ENCODE data around the gene MDM2. TPM values are rescaled to one million over a fixed set of nuclear protein-coding genes. Genes with fewer than 3 reads are reported as not detected.

The MDM2 gene
- total and polyA plus RNA-seq, 8 donors, result 30.7 to 132 (median 56.8) TPM

GRCh38 chr12:68867606-68868005 is 59.6 kb downstream of the MDM2 start:
- WGBS, 2 donors, result 81 to 90% methylated on average over 5 of the region's 5 CpGs
- intact Hi-C loops (cut with DNase I), result loop anchor here in 1 of 3 donors (10.0 kb wide), 1 partner anchor 197 kb away; no protein-coding TSS in a partner anchor
- no peaks in the 10 kb centered on the region for H3K4me1 ChIP-seq
- ATAC-seq (no peak), DNase-seq (no peak), FAIRE-seq (no peak)
- H3K27me3 ChIP-seq, result no peaks in the 10 kb centered on the region
- no peak overlapping the region for H3K27ac ChIP-seq
- TF ChIP-seq CTCF (IDR thresholded peaks at IDR 0.05), result no peak
- H3K4me3 ChIP-seq, result no peak overlapping the region
- H3K36me3 ChIP-seq, result peaks cover 0 to 8% (median 0%) of the 10 kb centered on the region in 3 donors
- H3K9me3 ChIP-seq, result no peaks in the 10 kb centered on the region

GRCh38 chr12:68868043-68868790 is 60.2 kb downstream of the MDM2 start:
- Histone ChIP-seq H3K27ac (no peak overlapping the region), H3K36me3 (peaks cover 0 to 8% (median 0%) of the 10 kb centered on the region in 3 donors), H3K4me3 (no peak overlapping the region), H3K27me3 (no peaks in the 10 kb centered on the region), H3K4me1 (no peaks in the 10 kb centered on the region), H3K9me3 (no peaks in the 10 kb centered on the region)
- DNase-seq (no peak), FAIRE-seq (no peak), ATAC-seq (no peak)
- intact Hi-C loops (cut with DNase I), result loop anchor here in 1 of 3 donors (10.0 kb wide), 1 partner anchor 197 kb away; no protein-coding TSS in a partner anchor
- 80% methylated on average over 10 of the region's 10 CpGs for WGBS, 2 donors
- TF ChIP-seq CTCF (IDR thresholded peaks at IDR 0.05), result no peak

- no peak overlapping the region for H3K4me3 ChIP-seq
- 81 to 82% methylated on average over 5 of the region's 5 CpGs for WGBS, 2 donors
- no peak for DNase-seq
- no peaks in the 10 kb centered on the region for H3K9me3 ChIP-seq
- no peak overlapping the region for H3K27ac ChIP-seq
- FAIRE-seq, result no peak
- TF ChIP-seq CTCF (IDR thresholded peaks at IDR 0.05), result no peak
- intact Hi-C loops (cut with DNase I), result no loop called here
- no peaks in the 10 kb centered on the region for H3K27me3 ChIP-seq
- H3K36me3 ChIP-seq, result peaks cover 0 to 8% (median 0%) of the 10 kb centered on the region in 3 donors
- no peaks in the 10 kb centered on the region for H3K4me1 ChIP-seq
- ATAC-seq, result no peak
These were observed 62.0 kb downstream of the MDM2 start for GRCh38 chr12:68870011-68870410.

- intact Hi-C loops (cut with DNase I), result no loop called here
- ATAC-seq (no peak), FAIRE-seq (no peak), DNase-seq (no peak)
- Histone ChIP-seq H3K27me3 (no peaks in the 10 kb centered on the region), H3K4me1 (no peaks in the 10 kb centered on the region), H3K4me3 (no peak overlapping the region), H3K36me3 (peaks cover 0 to 8% (median 0%) of the 10 kb centered on the region in 3 donors), H3K27ac (no peak overlapping the region), H3K9me3 (no peaks in the 10 kb centered on the region)
- TF ChIP-seq CTCF (IDR thresholded peaks at IDR 0.05), result no peak
- WGBS, 2 donors, result 77 to 81% methylated on average over 6 of the region's 6 CpGs
These were observed 62.5 kb downstream of the MDM2 start for GRCh38 chr12:68870443-68870842.

GRCh38 chr12:68871396-68871795 is 63.4 kb downstream of the MDM2 start:
- DNase-seq (no peak), ATAC-seq (no peak), FAIRE-seq (no peak)
- intact Hi-C loops (cut with DNase I), result no loop called here
- H3K9me3 ChIP-seq, result no peaks in the 10 kb centered on the region
- H3K4me3 ChIP-seq, result no peak overlapping the region
- TF ChIP-seq CTCF (IDR thresholded peaks at IDR 0.05), result no peak
- peaks cover 0 to 8% (median 0%) of the 10 kb centered on the region in 3 donors for H3K36me3 ChIP-seq
- WGBS, 2 donors, result 76 to 89% methylated on average over 8 of the region's 8 CpGs
- no peak overlapping the region for H3K27ac ChIP-seq
- no peaks in the 10 kb centered on the region for H3K27me3 ChIP-seq
- H3K4me1 ChIP-seq, result no peaks in the 10 kb centered on the region

Data from pancreas (tissue), 10 donors.